ENCODE results near the gene RLBP1.

Gene RLBP1

DNA sequence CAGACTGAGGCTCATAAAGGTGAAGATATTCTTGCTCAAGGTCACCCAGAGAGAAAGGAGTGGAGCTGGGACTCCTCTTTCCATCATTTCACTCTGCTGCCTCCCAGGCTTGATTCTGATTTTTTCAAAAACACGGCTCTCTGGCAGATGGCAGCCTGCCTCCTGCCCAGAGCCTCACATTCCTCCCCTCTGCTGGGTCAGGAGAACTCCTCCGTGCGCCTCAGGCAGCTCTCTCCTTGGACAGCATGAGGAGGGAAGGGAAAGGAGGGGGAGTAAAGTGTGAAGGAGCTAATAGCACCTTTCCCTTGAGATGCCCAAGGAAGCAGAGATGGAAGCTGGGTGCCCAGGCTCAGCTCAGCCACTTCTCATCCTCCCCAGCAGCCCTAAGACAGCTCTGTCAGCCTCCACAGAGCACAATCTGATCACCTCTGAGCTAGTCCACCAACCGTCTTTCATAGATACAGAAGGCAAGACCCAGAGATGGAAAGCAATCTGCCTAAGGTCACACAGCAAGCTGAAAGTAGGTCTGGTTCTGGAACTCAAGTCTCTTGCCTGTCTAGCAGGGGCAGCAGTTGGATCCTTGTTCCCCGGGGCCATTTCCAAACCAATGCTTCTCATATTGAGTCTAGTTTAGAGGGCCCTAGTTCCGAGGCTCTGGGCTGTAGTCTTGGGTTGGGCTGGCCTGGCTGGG, 3.5 kb downstream of the RLBP1 start:
- no peak overlapping the region for H2AFZ ChIP-seq (ENCODE audit: low read depth, low read length)
- DNase-seq: no peak

DNA sequence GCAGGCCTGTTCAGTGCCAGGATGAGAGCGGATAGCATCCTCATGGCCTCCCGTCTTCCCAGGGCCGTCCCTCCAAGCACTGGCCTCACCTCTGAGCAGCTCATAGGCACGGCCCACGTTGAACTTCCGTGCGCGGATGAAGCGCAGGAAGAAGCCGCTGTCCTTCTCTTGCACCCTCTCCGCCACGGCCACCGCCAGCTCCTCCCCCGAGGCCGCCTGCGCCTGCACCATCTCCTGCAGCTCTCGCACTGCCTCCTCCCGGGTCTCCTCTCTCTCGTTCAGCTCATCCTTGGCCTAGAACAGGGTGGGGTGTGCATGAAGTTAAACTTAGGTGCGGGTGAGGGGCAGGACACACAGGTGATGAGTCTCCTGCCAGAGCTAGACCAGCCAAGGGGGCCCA, 4.3 kb downstream of the RLBP1 start:
- TF ChIP-seq, protein P1, sequence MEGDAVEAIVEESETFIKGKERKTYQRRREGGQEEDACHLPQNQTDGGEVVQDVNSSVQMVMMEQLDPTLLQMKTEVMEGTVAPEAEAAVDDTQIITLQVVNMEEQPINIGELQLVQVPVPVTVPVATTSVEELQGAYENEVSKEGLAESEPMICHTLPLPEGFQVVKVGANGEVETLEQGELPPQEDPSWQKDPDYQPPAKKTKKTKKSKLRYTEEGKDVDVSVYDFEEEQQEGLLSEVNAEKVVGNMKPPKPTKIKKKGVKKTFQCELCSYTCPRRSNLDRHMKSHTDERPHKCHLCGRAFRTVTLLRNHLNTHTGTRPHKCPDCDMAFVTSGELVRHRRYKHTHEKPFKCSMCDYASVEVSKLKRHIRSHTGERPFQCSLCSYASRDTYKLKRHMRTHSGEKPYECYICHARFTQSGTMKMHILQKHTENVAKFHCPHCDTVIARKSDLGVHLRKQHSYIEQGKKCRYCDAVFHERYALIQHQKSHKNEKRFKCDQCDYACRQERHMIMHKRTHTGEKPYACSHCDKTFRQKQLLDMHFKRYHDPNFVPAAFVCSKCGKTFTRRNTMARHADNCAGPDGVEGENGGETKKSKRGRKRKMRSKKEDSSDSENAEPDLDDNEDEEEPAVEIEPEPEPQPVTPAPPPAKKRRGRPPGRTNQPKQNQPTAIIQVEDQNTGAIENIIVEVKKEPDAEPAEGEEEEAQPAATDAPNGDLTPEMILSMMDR (IDR thresholded peaks at IDR 0.05; ENCODE audit: borderline replicate concordance, extremely low read depth, low read length, poor library complexity, severe bottlenecking): no peak
- no peak for TF ChIP-seq EZH2 (IDR thresholded peaks at IDR 0.05; ENCODE audit: borderline replicate concordance, low read depth, low read length, severe bottlenecking)
- Histone ChIP-seq H3K27ac (ENCODE audit: low read length) (no peak overlapping the region), H4K20me1 (ENCODE audit: insufficient read depth, low read length) (no peaks in the 10 kb centered on the region), H3K9me3 (ENCODE audit: insufficient read depth, low read length, severe bottlenecking) (no peaks in the 10 kb centered on the region), H3K36me3 (ENCODE audit: insufficient read depth, low read length) (no peaks in the 10 kb centered on the region), H3K27me3 (ENCODE audit: insufficient read depth, low read length, poor library complexity) (no peaks in the 10 kb centered on the region), H3K79me2 (ENCODE audit: insufficient read depth, low read length) (no peaks in the 10 kb centered on the region), H3K4me2 (ENCODE audit: insufficient read depth, low read length) (no peak overlapping the region), H3K4me1 (ENCODE audit: insufficient read depth, low read length) (no peaks in the 10 kb centered on the region), H3K4me3 (ENCODE audit: low read depth in 1 of 2, low read length in 2 of 2) (no peak overlapping the region), H3K9ac (ENCODE audit: low read depth, low read length) (no peak overlapping the region), H2AFZ (ENCODE audit: low read depth, low read length) (no peak overlapping the region)
- ATAC-seq (ENCODE audit: insufficient read depth, low read depth): no peak
- DNase-seq: no peak

More for the DNA sequence above, 3.5 kb downstream of the RLBP1 start:
- H3K27me3 ChIP-seq (ENCODE audit: insufficient read depth, low read length, poor library complexity): no peaks in the 10 kb centered on the region
- H3K4me2 ChIP-seq (ENCODE audit: insufficient read depth, low read length): no peak overlapping the region
- no peaks in the 10 kb centered on the region for H3K36me3 ChIP-seq (ENCODE audit: insufficient read depth, low read length)
- H3K79me2 ChIP-seq (ENCODE audit: insufficient read depth, low read length): no peaks in the 10 kb centered on the region
- TF ChIP-seq EZH2 (IDR thresholded peaks at IDR 0.05; ENCODE audit: borderline replicate concordance, low read depth, low read length, severe bottlenecking): no peak
- TF ChIP-seq, protein P1 (IDR thresholded peaks at IDR 0.05; ENCODE audit: borderline replicate concordance, extremely low read depth, low read length, poor library complexity, severe bottlenecking): no peak
- H4K20me1 ChIP-seq (ENCODE audit: insufficient read depth, low read length): no peaks in the 10 kb centered on the region
- H3K9ac ChIP-seq (ENCODE audit: low read depth, low read length): no peak overlapping the region
- no peaks in the 10 kb centered on the region for H3K4me1 ChIP-seq (ENCODE audit: insufficient read depth, low read length)
- no peak overlapping the region for H3K27ac ChIP-seq (ENCODE audit: low read length)
- no peak overlapping the region for H3K4me3 ChIP-seq (ENCODE audit: low read depth in 1 of 2, low read length in 2 of 2)
- H3K9me3 ChIP-seq (ENCODE audit: insufficient read depth, low read length, severe bottlenecking): no peaks in the 10 kb centered on the region
- ATAC-seq (ENCODE audit: insufficient read depth, low read depth): no peak

DNA sequence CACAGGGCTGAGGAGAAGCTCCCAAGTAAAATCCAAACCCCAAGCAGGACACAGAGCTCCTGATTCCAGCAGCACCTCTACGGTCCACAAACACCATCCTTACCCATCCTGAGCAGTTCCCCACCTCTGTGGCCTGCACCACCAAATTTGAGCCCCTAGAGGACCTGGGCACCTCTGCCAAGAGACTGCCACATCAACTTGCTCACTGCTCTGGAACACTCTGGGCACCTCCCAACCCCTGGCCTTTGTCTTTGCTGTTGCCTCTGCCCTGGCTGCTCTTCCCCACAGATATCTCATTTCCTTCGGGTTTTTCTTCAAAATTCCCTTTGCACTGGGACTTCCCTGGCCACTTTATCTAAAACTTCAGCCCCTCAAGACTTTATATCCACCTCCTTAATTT, 5.8 kb downstream of the RLBP1 start:
- no peak for ATAC-seq (ENCODE audit: insufficient read depth, low read depth)

More for the DNA sequence above, 5.8 kb downstream of the RLBP1 start:
- H3K4me1 ChIP-seq (ENCODE audit: insufficient read depth, low read length): no peaks in the 10 kb centered on the region
- no peaks in the 10 kb centered on the region for H3K36me3 ChIP-seq (ENCODE audit: insufficient read depth, low read length)
- H3K27me3 ChIP-seq (ENCODE audit: insufficient read depth, low read length, poor library complexity): no peaks in the 10 kb centered on the region
- no peak for DNase-seq
- TF ChIP-seq, protein P1 (IDR thresholded peaks at IDR 0.05; ENCODE audit: borderline replicate concordance, extremely low read depth, low read length, poor library complexity, severe bottlenecking): no peak
- TF ChIP-seq EZH2 (IDR thresholded peaks at IDR 0.05; ENCODE audit: borderline replicate concordance, low read depth, low read length, severe bottlenecking): no peak
- no peak overlapping the region for H3K27ac ChIP-seq (ENCODE audit: low read length)
- no peak overlapping the region for H2AFZ ChIP-seq (ENCODE audit: low read depth, low read length)
- no peaks in the 10 kb centered on the region for H3K9me3 ChIP-seq (ENCODE audit: insufficient read depth, low read length, severe bottlenecking)
- no peak overlapping the region for H3K4me3 ChIP-seq (ENCODE audit: low read depth in 1 of 2, low read length in 2 of 2)
- no peaks in the 10 kb centered on the region for H3K79me2 ChIP-seq (ENCODE audit: insufficient read depth, low read length)
- H3K4me2 ChIP-seq (ENCODE audit: insufficient read depth, low read length): no peak overlapping the region
- no peak overlapping the region for H3K9ac ChIP-seq (ENCODE audit: low read depth, low read length)
- no peaks in the 10 kb centered on the region for H4K20me1 ChIP-seq (ENCODE audit: insufficient read depth, low read length)
